ENCODE data around the gene IP6K3. TPM values are rescaled to one million over a fixed set of nuclear protein-coding genes. Genes with fewer than 3 reads are reported as not detected.

The IP6K3 gene
- total RNA-seq, 1 experiment from 2014 or later, result 1.7 TPM

GRCh38 chr6:33739571-33739970 lies 7.1 kb downstream of the IP6K3 start:
- no peak overlapping the region for H3K4me3 Mint-ChIP-seq (ENCODE audit: unreplicated experiment)
- intact Hi-C loops (cut with micrococcal nuclease), result no loop called here
- H3K36me3 Mint-ChIP-seq (ENCODE audit: insufficient read depth, unreplicated experiment), result peaks cover 7% of the 10 kb centered on the region
- POLR2A ChIA-PET, result interaction anchor here (0.7 to 1.0 kb wide), 2 partner anchors 28 to 361 kb away, joined by 3 to 4 read pairs; partner anchors contain the start of gene UQCC2
- peaks cover 17% of the 10 kb centered on the region for H3K4me1 Mint-ChIP-seq (ENCODE audit: insufficient read depth, unreplicated experiment)
- no peak overlapping the region for H3K27ac Mint-ChIP-seq (ENCODE audit: low read depth, unreplicated experiment)
- CTCF ChIA-PET, result interaction anchor here (0.5 to 1.8 kb wide), 5 partner anchors 14 to 294 kb away, joined by 3 to 9 read pairs (median 3); partner anchors contain the start of gene UQCC2
- H3K9me3 Mint-ChIP-seq (ENCODE audit: unreplicated experiment), result no peaks in the 10 kb centered on the region
- TSS peak; percentile 22 for BruUV-seq (replicated peaks)
- no peak for TF ChIP-seq CTCF (IDR thresholded peaks at IDR 0.05; ENCODE audit: unreplicated experiment)
- no peaks in the 10 kb centered on the region for H3K27me3 Mint-ChIP-seq (ENCODE audit: insufficient read depth, unreplicated experiment)
- DNase-seq (ENCODE audit: unreplicated experiment), result no peak

GRCh38 chr6:33738879-33739278 lies 7.8 kb downstream of the IP6K3 start:
- Mint-ChIP-seq H3K9me3 (ENCODE audit: unreplicated experiment) (no peaks in the 10 kb centered on the region), H3K4me3 (ENCODE audit: unreplicated experiment) (no peak overlapping the region), H3K4me1 (ENCODE audit: insufficient read depth, unreplicated experiment) (peaks cover 11% of the 10 kb centered on the region), H3K27ac (ENCODE audit: low read depth, unreplicated experiment) (no peak overlapping the region), H3K36me3 (ENCODE audit: insufficient read depth, unreplicated experiment) (peaks cover 7% of the 10 kb centered on the region), H3K27me3 (ENCODE audit: insufficient read depth, unreplicated experiment) (no peaks in the 10 kb centered on the region)
- no peak for TF ChIP-seq CTCF (IDR thresholded peaks at IDR 0.05; ENCODE audit: unreplicated experiment)
- DNase-seq (ENCODE audit: unreplicated experiment), result no peak
- CTCF ChIA-PET, result interaction anchor here (1.1 to 1.8 kb wide), 4 partner anchors 13 to 154 kb away, joined by 3 to 9 read pairs (median 5); partner anchors contain the start of gene UQCC2
- POLR2A ChIA-PET, result interaction anchor here (0.6 to 0.7 kb wide), 2 partner anchors 141 to 362 kb away, joined by 3 read pairs; no protein-coding TSS in a partner anchor
- no TSS peak for BruUV-seq (replicated peaks)
- intact Hi-C loops (cut with micrococcal nuclease), result no loop called here

- DNase-seq (ENCODE audit: unreplicated experiment), result no peak
- H3K9me3 Mint-ChIP-seq (ENCODE audit: unreplicated experiment), result no peaks in the 10 kb centered on the region
- no peaks in the 10 kb centered on the region for H3K27me3 Mint-ChIP-seq (ENCODE audit: insufficient read depth, unreplicated experiment)
- POLR2A ChIA-PET, result interaction anchor here (0.6 kb wide), 1 partner anchor 140 kb away, joined by 3 read pairs; no protein-coding TSS in a partner anchor
- peaks cover 7% of the 10 kb centered on the region for H3K36me3 Mint-ChIP-seq (ENCODE audit: insufficient read depth, unreplicated experiment)
- BruUV-seq (replicated peaks), result no TSS peak
- no peak for TF ChIP-seq CTCF (IDR thresholded peaks at IDR 0.05; ENCODE audit: unreplicated experiment)
- CTCF ChIA-PET, result interaction anchor here (0.9 to 1.4 kb wide), 5 partner anchors 8 to 24 kb away, joined by 3 to 12 read pairs (median 4); no protein-coding TSS in a partner anchor
- intact Hi-C loops (cut with micrococcal nuclease), result no loop called here
- no peak overlapping the region for H3K27ac Mint-ChIP-seq (ENCODE audit: low read depth, unreplicated experiment)
- peaks cover 11% of the 10 kb centered on the region for H3K4me1 Mint-ChIP-seq (ENCODE audit: insufficient read depth, unreplicated experiment)
- no peak overlapping the region for H3K4me3 Mint-ChIP-seq (ENCODE audit: unreplicated experiment)
These were observed 8.6 kb downstream of the IP6K3 start for GRCh38 chr6:33738153-33738552.

- ChIA-PET CTCF (interaction anchor here (0.7 to 1.4 kb wide), 6 partner anchors 9 to 369 kb away, joined by 3 to 12 read pairs (median 4); no protein-coding TSS in a partner anchor), POLR2A (no interaction called here)
- no peak overlapping the region for H3K27ac Mint-ChIP-seq (ENCODE audit: low read depth, unreplicated experiment)
- H3K4me1 Mint-ChIP-seq (ENCODE audit: insufficient read depth, unreplicated experiment), result peaks cover 5% of the 10 kb centered on the region
- H3K36me3 Mint-ChIP-seq (ENCODE audit: insufficient read depth, unreplicated experiment), result peaks cover 2% of the 10 kb centered on the region
- TF ChIP-seq CTCF (IDR thresholded peaks at IDR 0.05; ENCODE audit: unreplicated experiment), result no peak
- no peak overlapping the region for H3K4me3 Mint-ChIP-seq (ENCODE audit: unreplicated experiment)
- intact Hi-C loops (cut with micrococcal nuclease), result no loop called here
- no TSS peak for BruUV-seq (replicated peaks)
- DNase-seq (ENCODE audit: unreplicated experiment), result no peak
- H3K27me3 Mint-ChIP-seq (ENCODE audit: insufficient read depth, unreplicated experiment), result no peaks in the 10 kb centered on the region
- H3K9me3 Mint-ChIP-seq (ENCODE audit: unreplicated experiment), result no peaks in the 10 kb centered on the region
These were observed 9.3 kb downstream of the IP6K3 start for GRCh38 chr6:33737267-33738026.

All from MCF 10A (cell line).